HG02943 (cell line): ENCODE data around the gene MTHFR.

Experiments used
- ATAC-seq: cut with Tn5 transposase; IDR thresholded peaks from one replicate; pipeline ENCODE4 v1.9.1; 2021; ENCODE audit warnings: mild to moderate bottlenecking, low read depth, moderate library complexity; ENCODE audit not compliant: unreplicated experiment

Gene MTHFR

DNA sequence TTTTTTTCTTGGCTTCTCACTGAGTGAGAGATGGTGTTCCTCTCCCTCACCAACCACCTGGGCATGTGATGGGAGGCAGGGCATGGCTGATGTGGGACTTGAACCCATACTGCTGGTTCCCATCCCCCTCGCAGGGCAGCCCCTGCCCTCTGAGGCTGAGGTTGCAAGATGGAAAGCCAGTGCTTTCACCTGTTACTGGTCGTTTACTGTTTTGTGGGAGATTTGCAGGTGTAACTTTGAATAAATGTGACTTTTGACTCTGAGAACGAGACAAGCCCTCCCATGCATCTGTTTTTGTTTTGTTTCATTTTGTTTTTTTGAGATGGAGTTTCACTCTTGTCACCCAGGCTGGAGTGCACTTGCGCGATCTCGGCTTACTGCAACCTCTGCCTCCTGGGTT, 22.2 kb downstream of the MTHFR start:
- ATAC-seq: no peak

DNA sequence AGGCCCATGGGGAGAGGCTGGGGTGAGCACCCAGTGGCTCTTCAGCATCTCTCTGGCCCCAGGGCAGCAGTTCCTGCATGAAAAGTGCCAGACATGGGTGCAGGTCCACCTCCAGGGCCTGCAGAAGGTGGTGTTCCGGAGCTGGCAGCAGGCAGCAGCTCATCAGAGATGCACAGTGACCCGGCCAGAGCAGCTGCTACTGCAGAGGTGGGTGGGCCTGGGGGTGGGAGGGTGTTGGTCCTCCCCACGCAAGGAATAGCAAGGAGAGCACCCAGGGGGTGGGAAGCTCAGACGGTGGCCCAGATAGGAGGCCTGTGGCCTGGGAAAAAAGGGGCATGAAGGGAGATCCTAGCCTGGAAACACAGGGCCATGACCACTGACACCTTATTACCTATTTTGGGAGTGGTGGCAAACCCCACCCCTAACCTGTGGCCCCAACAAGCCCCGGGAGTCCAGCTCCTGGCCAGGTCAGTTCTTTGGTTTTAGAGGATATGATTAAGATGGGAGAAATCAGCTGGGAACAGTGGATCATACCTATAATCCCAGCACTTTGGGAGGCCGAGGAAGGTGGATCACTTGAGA, 23.5 kb downstream of the MTHFR start:
- ATAC-seq: no peak

DNA sequence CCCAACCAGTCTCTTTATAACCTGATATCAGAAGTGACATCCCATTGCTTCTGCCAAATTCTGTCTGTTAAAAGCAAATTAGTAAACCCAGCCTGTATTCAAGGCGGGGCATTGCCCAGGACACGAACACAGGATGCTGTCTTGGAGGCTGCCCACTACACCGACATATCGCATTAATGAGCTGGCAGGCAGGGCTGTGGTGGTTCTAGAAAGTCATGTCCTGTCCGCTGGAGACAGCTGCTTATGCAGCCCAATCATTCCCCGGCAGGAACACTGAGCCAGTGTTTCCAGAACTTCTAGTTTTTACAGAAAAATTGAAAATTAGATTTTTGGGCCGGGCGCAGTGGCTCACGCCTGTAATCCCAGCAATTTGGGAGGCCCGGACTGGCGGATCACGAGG, 24.5 kb downstream of the MTHFR start:
- ATAC-seq: no peak

DNA sequence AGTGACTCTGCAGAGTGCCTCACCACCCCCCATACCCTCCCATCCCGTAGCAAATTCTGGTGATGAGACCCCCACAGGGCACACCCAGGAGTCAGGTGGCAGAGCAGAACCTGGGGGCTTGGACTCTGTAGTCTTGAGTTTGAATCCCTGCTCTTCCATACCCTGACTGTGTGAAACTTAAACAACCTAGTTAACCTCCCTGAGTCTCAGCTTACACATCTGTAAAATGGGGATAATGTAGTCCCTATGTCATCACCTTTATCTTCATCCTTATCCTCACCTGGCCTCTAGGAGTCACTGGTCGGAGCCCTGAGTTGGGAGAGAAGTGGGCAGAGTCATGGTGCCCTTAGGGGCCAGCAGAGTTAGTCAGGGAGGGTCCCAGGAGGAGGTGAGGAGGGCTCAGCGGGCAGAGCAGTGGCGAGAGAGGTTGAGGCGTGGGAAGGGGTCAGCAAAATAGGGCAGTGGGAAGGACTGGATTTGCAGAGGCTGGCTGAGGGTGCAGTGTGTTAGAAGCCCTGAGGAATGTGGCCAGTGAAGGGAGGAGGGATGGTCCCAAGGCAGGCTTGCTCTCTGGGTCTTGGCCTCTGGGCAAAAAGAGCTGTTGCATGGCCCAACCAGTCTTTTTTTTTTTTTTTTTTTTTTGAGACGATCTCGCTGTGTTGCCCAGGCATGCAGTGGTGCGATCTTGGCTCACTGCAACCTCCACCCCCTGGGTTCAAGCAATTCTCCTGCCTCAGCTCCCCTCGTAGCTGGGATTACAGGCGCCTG, 25.2 kb downstream of the MTHFR start:
- ATAC-seq: no peak

DNA sequence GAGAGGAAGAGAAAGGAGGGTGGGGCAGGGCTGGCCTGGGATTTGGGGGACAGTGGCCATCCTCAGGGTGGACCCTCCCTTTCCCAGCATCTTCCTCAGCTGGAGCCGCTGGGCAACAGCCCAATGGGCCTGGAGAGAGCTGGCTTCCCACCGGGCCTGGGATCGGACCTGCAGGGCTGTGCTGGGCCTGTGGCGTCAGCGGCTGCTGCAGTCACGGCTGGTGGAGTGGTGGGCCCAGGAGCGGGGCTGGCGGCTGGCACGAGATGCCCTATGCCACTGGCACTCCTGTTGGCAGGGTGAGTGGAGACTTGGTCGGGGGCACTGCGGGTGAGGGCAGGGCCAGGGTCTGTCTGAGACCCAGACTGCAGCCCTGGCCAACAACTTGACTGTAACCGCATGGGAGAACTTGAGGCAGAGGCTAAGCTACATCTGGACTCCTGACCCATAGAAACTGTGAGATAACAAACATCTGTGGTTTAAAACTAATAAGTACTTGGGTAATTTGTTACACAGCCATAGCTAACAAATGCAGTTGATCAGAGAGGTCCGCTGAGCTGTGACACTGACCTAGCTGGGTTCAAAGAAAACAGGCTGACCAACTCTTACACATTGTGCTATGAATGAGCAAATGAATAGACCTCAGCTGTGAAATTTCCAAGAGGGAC, 25.9 kb downstream of the MTHFR start:
- no peak for ATAC-seq

DNA sequence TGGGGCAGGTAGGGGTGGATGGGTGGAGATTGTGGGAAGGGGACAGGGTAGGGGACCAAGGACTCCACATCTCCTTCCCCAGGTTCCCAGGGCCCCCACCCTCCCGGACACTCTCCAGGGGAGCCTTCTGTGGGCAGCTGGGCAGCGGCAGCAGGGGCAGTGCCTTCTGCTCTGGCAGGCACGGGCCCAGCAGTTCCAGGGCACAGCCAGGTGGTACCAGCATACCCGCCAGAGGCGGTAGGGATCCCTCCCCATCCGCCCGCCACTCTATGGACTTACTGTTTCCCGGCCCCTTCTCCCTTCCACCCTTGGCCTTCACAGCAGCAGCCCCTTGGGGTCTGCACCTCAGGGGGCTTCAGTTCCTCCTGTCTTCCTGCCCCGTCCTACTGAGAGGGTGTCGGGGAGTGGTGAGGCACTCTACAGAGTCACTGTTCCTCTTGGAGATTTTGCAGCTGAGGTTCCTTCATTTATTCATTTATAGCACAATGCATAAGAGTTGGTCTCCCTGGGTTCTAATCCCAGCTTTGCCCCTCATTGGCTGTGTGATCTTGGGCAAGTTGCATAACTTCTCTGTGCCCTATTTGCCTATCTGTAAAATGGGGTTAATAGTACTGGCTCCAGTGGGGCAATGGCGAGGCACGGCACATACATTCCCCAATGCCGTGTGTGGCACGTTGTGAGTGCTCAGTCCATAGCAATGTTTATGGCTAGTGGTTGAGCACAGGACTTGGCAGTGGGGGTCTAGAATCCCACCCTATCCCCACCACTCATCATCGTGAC, 26.7 kb downstream of the MTHFR start:
- ATAC-seq: no peak

DNA sequence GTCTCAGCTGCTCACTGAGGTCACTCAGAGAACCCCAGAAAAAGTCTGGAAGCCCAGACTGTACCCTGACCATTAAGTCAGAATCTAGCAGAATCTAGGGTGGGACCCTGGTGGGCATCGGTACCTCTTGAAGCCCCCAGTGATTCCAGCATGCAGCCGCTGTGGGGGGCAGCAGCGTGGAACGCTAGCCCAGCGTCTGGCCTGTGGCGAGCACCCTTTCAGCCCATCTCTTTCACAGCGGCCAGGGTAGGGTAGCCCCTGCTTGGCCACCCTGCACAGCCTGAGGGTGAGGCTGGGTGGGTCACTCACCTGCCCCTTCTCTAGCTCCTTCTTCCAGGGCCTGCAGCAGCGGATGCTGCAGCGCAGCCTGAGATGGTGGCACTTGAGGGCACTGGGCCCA, 27.4 kb downstream of the MTHFR start:
- ATAC-seq: no peak

DNA sequence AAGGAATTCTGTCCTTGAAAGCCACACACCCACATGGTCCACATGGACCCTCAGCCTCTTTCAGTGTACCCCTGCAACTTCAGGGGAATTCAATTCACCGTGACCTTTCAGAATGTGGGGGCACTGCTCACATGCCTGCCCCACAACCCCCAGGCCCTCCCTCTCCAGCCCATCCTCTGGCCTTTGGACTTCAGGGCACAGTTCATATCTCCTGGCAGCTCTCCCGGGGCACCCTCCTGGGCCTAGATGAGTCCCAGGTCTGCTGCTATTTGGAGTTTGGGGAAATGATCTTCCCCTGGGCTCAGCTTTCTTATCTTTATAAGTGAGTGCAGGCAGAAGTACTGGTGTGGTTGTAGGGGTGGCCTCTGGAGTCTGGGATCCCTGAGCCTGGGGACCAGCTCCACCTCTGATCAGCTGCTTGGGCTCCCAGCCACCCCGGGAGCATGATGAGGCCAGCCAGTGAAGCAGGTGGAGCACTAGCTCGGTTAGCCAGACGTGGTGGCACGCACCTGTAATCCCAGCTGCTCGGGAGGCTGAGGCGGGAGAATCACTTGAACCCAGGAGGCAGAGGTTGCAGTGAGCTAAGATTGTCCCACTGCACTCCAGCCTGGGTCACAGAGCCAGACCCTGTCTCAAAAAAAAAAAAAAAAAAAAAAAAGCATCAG, 28.0 kb downstream of the MTHFR start:
- ATAC-seq: no peak

DNA sequence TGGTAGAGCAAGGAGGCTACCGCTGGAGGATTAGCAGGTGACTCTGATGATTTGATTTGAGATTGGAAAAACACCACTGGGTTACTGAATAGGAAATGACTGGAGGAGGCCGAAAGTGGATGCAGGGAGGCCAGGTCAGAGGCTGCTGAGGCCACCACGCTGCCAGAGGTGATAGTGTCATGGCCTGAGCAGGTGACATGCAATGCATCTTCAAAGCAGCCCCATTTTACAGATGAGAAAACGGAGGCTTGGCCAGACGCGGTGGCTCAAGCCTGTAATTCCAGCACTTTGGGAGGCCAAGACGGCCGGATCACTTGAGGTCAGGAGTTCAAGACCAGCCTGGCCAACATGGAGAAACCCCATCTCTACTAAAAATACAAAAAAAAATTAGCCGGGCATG, 31.0 kb downstream of the MTHFR start:
- ATAC-seq: no peak

DNA sequence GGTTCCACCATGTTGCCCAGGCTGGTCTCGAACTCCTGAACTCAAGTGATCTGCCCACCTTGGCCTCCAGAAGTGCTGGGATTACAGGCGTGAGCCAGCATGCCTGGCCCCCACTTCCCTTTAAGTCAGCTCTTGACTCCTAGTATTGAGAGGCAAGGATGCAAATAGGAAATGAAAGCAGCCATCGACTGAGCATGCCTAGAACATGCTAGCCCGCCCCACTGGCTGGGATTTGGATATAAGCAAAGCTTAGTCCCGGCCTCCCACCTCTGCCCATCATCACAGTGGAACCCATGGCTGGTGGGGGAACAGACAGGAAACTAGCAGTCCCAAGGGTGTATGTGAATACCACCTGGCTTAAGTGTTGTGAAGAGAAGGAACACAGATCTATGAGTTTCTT, 33.3 kb downstream of the MTHFR start:
- ATAC-seq: no peak

DNA sequence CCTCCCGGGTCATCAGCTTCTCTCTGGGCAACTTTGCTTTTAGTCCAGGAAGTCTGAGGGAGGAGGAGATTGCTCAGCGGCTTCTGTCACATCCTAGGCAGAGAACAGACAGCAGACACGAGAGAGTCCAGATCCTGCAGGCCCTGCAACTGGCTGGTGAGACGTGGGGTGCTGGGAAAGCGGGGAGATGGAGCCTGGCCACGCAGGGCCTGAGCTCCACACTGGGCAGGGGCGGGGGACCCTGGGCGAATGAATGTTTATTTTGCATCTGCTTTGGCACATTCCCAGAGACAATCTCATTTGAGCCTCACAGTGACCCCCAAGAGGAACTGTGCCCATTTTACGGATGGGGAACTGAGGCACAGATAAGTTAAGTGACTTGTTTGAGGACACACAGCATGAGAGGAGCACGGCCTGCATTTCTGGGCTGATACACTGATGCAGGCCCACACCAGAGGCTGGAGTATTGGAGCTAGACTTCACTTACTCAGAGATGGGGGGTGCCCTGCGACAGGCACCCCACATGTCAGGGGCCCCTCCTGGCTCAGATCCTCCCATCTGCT, 34.2 kb downstream of the MTHFR start:
- ATAC-seq: no peak

DNA sequence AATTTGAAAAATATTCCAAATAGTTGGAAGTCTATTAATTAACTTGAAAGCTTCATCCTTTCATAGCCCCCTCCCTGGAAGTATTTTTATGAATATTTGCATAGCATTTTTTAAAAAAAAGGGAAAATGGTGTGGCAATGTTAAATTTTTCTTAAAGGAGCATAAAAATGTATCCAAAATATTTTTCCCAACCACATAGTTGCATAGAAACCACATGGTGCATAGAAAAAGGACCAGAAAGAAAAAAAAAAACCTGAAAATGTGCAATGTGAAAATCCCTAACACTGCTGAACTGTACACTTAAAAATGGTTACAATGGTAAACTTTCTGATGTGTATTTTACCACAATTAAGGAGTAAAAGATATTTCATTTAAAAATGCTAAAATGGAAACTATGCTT, 35.8 kb downstream of the MTHFR start:
- no peak for ATAC-seq

DNA sequence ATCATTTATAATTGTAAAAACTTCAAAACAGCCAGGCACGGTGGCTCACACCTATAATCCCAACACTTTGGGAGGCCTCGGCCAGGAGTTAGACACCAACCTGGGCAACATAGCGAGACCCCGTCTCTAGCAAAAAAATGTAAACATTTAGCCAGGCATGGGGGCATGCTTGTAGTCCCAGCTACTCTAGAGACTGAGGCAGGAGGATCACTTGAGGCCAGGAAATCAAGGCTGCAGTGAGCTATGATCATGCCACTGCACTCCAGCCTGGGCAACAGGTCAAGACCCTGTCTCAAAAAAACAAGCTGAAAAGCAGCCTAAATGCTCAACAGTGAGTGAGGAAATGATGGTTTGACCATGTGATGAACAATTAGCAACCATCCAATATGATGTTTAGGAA, 36.5 kb downstream of the MTHFR start:
- no peak for ATAC-seq

DNA sequence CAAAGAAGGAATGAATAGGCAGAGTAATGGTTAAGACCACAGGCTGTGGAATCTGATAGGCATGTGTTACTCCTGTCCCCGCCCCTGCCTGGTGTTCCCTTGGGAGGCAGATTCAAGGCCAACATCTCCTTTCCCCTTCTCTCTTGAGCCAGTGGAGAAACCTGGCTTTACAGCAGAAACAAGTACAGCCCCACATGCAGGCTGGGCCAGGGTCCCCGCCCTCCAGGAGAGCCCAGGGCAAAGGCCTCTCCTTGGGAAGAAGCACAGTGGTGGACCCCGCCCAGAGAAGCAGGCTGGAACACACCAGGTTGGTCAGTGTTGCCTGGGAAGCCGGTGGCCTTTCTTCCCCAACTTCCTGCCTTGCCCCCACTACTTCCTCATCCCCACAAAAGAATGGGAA, 36.9 kb downstream of the MTHFR start:
- no peak for ATAC-seq

DNA sequence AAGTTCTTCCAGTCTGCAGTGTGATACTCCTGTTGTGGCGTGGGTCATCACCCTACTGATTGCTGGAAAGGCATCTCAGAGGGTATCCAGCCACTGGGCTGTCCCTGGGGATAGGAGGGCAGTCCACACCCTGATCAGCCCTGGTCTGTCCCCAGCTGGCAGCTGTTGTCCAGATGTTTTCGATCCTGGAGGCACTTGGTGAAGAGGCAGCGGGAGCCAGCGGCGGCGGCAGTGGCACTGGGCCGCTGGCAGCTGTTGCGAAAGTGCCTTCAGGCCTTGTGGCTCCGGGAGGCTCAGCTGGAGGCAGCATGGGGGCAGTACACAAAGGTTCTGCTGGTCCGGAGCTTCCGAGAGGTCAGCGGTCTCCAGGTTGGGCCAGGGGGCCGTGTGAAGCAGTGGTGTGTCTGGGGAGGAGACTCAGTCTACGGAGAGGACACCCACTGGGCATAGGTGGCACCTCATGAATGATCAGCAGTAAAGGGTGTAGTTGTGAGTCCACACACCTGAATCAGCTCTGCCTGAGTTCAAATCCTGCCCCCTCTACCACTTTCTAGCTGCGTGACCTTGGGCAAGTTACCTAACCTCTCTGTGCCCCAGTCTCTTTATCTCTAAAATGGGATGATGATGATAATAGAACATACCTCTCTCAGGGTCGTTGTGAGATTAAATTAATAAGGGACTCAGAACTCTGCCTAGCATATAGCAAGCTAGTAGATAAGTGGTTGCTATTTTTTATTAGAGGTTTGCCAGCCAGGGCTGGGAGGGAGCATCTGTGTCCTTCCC, 37.7 kb downstream of the MTHFR start:
- no peak for ATAC-seq

DNA sequence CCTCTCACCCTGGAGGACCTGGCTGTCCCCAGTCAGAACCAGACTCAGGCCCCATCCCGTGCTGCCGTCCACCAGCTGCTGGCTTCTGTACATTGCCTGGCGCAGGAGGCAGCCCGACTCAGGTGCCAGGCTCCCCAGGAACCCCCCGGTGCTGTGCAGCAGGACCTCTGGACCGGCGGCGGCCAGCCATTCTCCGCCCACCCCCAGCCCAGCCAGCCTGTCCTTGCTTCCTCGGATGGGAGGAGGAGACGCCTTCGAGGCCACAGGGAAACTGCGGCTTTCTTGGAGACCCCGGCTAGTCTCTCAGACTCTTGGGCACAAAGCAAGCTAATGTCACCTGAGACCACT, 39.4 kb downstream of the MTHFR start:
- ATAC-seq: no peak

DNA sequence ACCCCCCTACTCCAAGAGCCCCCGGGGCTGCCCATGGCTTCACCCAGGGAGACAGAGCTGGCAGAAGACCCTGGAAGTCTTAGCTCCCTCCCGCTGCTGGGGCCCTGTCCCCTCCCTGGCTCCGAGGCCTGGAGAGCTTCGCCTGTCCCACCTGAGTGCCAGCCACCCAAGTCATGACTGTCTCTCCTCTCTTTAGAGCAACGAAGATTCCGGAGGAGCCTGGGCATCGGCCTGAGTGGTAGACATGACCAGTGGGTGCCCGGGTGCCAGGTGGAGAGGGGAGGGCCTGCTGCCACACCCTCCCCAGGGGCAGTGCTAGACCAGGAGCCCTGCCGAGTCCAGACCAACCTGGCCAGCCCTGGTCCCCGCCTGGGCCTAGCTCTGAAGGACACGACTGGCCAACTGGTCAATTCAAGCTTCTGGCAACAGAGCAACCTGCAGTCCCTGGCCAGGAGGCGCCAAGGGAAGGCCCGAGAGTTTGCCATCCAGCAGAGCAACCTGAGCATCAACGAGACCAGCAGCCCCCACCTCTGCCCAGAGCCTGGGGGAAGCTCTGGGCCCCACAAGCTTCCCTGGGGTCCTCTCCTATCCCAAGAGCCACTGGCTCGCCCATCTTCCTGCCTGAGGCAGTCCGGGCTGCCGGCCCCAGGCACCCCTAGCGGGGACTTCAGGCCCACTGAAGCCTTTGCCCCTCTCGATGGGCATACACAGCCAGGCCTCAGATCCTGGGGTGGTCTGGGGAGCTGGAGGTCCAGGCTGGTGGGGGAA, 39.9 kb downstream of the MTHFR start:
- ATAC-seq: no peak

DNA sequence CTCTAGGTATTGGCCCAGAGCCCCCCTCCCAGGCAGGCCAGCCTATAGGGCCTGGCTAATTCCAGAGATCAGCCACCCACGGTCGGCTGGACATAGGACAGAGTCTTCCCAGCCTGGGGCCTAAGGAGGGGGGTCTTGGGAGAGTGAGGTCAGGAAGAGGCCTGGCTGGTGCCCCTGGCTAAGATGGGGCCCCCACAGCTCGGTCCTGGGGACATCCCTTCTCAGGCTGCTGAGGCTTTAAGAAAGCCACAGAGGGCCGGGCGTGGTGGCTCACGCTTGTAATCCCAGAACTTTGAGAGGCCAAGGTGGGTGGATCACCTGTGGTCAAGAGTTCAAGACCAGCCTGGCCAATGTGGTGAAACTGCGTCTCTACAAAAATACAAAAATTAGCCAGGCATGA, 41.2 kb downstream of the MTHFR start:
- no peak for ATAC-seq

DNA sequence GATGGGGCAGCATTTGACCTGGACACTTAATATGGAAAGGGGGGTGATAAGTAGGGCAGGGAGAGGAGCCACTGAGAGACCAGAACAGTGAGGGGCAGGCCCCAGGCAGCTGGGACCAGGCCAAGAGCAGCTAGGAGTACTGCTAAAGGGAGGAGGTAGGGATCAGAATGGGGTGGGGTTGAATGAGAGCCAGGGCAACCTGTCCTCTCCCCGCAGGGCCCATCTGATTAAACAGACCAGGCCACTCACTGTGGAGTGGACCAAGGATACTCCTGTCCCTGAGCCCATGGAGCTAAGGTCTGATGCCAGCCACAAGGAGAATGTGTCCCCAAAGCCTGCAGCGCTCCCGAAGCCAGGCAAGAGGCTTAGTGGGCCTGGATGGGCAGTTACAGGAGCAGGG, 41.6 kb downstream of the MTHFR start:
- no peak for ATAC-seq
